ENCODE data around the gene BABAM2.
"Not testable (repeated sequence)": the region's sequence is repeated elsewhere in the genome, so short reads cannot be mapped to it uniquely, and the experiment has no call there.

Gene BABAM2

DNA sequence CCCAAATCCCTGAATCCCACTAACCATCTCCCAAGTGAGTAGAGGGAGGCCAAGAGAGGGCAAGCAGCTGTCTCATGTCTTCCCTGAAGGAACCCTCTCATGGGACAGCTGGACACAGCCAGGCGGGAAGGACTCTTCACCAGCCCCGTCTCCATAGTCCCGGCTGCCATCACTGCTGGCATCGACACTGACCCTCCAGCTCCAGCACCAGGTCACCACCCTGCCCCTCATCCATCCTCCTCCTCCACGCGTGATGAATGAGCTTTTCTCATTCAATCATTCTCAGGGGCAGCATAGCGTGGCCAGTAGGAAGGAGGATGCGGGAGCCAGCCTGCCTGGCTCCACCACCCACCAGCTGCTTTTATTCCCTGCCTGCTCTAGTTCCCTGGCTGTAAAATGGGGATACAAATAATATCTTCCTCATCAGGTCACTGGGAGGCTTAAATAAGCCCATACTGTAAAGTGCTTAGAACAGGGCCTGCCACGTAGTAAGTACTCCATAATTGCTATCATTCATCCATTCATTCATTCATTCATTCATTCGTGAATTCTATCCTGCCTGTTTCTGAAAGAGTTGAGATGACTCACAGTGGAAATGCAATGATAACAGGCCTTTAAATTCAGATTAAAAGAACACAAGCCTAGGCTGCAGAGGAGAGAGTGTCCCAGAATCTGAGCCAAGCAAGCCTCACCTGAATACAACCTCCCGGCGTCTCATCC, 471.6 kb downstream of the BABAM2 start:
- no peak for DNase-seq (ENCODE audit: low spot score)

DNA sequence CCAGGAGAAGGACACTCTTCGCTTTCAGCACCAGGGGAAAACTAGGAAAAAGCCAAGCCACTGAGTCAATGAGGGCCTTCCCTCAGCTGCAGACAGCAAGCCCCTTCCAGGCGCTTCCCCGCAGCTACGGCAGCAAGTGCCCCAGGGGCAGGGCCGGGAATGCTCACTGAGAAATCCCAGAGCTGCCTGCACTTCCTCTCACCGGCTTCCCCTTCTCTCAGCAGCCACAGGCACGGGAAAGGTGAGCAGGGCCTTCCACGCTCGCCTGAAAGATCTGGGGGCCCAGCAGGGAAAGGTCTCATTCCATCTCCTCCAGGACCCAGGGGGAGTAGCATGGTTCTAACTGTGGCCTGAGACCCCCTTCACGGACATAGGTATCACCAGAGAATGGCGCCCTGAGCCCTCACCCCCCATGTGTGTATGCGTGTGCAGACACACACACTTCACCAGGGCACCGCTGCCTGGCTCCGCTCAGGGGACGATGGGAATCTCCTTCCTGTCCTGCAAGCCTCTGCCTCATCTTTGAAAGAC, 472.5 kb downstream of the BABAM2 start:
- no peak for DNase-seq (ENCODE audit: low spot score)

DNA sequence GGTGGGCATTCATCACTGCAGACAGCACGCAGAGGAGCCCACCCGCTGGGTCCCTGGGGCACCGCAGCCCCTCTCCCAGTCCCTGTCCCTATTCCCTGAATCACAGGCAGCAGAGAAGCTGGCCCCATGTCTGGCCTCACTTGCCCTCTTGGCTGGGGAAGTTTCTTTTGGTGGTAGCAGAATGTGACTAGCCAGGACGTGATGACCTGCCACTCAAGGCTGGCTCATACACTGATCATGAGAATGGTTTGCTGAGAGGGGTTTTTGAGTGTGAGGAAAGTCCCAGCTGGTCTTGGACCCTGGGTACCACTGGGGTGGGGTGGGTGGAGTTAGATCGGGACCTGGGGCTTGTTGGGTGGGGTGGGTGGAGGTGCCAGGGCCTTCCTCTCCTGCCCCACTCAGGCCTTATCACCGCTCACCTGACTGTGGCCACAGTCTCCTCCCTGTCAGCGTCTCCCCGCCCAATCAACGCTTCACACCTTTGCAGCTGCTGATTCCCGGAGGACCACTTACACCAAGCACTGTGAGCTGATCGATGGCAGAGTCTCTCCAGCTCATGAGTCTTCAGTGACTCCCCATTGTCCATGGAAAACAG, 473.3 kb downstream of the BABAM2 start:
- no peak for DNase-seq (ENCODE audit: low spot score)

DNA sequence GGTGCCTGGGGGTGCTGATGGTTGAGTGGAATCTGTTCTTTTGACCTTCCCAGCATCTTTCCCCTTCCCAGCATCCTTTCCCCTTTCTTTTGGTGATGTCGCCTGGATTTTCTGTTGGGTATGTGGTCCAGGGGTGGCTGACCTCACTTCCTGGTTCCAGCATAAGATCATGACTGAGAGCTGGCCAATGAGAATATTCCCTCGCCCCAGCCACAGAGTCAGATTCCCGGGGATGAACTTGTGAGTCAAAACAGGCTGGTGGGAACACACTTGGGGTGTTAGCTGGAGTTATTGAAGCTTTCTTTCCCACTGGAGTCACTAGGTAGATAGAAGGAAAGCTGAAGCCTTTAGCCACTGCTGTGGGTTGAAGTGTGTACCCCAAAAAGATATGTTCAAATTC, 474.1 kb downstream of the BABAM2 start:
- DNase-seq (ENCODE audit: low spot score) = no peak

DNA sequence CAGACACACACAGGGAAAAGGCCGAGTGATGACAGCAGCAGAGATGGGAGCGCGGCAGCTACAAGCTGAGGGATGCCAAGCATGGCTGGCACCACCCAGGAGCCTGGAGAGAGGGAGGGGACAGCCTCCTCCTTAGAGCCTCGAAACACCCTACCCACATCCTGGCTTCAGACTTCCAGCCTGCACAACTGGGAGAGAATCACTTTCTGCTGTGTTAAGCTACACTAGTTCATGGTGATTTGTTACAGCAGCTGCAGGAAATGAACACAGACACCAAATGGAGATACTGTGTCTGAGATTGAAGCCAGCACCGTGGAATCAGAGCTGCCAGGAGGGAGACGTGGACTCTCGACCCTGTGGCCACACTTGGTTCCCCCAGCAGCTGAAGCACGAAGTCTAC, 474.6 kb downstream of the BABAM2 start:
- DNase-seq (ENCODE audit: low spot score) = no peak

DNA sequence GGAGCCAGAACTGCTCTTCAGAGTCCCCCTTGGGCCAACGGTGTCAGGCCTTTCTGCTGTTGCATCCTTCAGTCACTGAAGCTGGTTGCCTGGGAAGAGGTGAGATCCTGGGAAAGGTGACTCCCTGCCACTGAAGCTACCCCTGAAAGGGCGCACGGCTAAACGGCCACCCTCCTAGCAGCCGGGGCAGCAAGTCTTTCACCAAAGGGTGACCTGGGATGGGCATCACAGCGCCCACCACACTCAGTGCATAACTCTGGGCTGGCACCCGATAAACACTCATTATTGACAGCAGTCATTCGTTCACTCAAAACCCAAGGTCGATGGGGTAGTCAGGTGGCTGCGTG, 475.6 kb downstream of the BABAM2 start:
- DNase-seq (ENCODE audit: low spot score) = no peak

DNA sequence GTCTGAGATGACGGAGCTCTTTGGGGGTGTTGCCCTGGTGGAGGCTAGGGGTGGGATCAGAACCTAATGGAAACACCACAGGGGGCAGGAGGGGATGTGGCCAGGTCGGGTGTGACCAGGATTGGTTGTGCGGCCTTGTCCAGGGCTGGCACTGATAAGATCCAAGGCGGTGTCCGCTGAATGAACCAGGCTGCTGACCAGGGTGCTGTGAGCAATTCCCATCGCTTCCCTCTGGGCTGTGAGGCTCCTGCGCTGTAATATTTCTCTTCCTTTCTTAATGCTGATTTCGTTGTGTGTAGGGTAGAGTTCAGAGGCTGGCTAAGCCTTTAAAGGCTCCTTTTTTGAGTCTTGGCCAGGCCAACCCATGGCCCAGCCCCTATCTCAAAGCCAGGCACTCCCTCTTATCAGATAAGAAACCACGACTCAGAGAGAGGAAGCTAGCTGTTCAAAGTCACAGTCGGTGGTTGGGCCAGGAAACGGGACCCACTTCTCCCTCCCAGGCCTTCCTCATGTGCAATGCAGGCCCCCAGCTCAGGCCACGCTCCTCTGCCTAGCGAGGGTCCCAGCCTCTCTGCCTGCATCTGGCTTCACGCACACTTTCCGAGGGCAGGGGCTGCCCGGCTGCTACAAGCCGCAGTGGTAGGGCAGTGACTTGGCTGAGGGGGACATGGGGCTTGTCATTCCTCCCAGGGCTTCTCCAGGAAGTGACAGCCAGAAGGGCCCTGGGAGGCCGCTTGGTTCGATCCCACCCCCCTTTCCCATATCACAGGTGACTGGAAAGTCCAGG, 476.2 kb downstream of the BABAM2 start:
- DNase-seq (ENCODE audit: low spot score) = peak; percentile 86

DNA sequence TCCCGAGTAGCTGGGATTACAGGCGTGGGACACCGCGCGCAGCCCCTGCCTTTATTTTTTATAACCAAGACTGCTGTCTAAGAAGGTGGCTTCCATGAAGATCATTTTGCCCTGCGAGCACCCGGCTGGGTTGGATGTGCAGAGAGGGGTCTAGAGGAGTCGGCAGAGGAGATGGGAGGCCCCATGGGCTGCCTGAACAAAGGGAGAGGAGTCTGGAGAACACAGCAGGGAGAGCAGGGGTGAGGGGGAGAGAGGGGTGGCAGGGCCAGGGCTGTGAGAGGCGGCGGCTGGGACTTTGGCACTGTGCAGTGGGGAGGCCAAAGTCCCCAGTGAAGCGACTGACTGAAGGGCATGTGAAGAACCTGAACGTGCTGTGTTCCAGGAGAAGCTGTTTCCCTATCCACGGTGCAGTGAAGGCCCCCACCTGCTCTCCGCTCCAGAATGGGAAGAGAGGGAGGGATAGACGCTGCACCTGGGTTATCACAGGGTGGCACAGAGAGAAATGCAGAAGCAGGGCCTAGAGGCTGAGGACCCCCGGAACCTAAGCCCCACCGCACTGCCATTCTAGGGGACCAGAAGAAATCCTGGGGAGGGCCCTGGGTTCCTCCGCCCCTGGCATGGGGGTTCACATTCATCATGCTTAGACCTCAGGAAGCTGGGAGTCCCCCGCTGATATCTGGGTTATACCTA, 477.3 kb downstream of the BABAM2 start:
- DNase-seq (ENCODE audit: low spot score) = no peak

DNA sequence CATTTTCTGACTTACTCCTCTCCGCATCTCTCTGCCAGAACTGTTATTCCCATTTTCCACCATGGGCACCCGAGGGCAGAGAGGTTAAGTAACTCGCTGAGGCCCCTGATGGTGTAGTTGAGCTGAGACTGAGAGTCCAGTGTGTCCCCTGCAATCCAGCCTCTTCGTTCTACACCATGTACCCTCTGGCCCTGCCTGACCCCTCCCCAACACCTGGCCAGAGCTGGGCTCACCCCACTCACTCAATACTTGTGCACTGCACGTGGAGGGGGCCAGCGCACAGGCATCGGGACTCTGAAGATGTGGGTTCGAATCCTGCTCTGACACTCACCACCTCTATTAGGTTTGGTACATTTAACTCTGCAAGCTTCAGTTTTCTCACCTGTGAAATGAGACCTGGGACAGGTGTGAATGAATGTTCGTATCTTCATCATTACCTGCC, 477.8 kb downstream of the BABAM2 start:
- DNase-seq (ENCODE audit: low spot score) = no peak

DNA sequence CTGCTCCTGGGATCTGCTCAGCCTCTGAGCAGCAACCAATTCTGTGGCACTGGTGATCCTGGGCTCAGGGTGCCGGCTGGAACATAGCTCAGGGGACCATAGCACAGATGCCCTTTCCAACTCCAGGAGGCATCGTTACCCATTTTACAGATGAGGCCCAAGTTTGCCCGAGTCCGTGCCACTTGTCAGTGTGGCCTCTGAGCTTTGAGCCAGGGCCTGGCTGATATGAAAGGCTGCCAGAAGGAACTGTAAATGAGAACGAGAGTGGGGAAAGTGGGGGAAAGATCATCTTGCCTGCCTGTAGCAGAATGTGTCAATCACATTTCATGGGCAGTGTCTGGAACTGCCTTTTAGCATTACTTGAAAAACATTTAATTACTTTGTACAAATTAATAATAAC, 478.8 kb downstream of the BABAM2 start:
- DNase-seq (ENCODE audit: low spot score) = no peak

DNA sequence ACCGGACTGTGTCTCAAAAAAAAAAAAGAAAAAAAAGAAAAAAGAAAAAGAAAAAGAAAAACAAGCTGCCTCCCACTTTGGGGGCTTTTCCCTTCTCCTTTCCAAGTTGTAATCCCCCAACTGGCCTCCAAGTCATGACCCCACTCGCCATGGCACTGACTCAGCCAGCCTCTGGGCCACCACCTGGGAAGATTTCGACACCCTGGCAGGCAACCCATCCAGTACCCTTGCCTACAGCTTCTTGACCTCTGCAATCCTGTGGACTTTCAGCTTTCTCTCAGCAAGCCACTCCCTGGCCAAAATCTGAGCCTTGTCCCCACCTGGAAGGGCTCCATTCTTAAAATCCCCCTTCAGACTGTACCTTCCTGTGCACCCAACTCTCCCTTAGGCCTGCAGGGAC, 479.8 kb downstream of the BABAM2 start:
- no peak for DNase-seq (ENCODE audit: low spot score)

DNA sequence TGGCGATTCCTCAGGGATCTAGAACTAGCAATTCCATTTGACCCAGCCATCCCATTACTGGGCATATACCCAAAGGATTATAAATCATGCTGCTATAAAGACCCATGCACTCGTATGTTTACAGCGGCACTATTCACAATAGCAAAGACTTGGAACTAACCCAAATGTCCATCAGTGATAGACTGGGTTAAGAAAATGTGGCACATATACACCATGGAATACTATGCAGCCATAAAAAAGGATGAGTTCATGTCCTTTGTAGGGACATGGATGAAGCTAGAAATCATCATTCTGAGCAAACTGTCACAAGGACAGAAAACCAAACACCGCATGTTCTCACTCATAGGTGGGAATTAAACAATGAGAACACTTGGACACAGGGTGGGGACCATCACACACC, 481.2 kb downstream of the BABAM2 start:
- DNase-seq (ENCODE audit: low spot score) = not testable (repeated sequence)

DNA sequence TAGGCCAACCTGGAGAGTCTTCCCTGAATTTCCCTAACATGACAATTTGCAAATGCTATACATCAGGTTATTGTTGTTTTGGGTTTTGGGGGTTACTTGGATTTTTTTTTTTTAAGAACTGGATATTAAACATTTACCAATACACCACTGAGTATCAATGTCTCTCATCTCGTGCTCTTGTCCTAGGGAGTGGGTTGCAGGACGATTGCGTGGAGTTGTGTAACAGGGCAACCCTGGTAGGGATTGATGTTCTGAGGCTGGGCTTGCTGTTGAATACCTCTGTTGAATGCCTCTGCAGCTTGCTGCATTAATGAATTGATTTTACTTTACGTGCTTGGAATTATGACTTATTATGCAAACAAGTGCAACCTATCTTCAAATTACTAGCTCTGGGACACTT, 483.3 kb downstream of the BABAM2 start:
- DNase-seq (ENCODE audit: low spot score) = no peak

DNA sequence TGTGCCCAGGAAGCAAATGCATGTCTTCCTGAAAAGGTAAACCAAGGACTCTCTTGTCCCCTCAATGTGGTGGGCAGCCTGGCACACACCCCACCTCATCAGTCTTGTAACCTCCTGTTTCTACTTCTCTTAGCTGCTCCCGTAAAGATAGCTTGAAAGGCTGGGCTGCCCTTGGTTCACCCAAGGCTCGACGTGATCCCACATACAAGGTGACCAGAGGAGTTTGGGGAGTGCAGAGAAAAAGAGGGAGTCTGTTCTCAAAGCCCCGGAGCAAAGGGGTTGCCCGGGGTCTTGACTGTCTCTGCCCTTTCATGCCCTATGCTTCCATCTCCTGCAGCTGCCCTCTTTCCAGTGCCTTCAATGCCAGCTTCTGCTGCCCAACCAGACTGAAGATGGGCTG, 483.8 kb downstream of the BABAM2 start:
- DNase-seq (ENCODE audit: low spot score) = no peak

DNA sequence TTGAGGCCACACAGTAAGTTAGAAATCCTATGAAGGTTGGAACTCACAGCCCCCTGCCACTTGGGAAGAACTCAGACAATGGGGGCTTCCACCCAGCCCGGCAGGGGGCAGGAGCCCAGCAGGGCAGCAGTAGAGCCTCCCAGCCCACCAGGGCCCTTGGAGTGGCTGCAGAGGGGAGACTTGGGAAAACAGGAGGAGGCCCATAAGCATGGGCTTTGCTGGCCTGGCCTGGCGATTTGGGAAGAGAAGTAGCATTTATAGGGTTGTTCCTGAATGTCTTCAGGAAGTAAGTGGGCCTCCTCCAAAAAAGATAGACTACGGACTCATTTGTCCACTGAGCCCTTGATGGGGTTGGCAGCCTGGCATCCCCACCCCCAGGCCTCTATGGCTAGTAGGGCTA, 484.7 kb downstream of the BABAM2 start:
- no peak for DNase-seq (ENCODE audit: low spot score)

DNA sequence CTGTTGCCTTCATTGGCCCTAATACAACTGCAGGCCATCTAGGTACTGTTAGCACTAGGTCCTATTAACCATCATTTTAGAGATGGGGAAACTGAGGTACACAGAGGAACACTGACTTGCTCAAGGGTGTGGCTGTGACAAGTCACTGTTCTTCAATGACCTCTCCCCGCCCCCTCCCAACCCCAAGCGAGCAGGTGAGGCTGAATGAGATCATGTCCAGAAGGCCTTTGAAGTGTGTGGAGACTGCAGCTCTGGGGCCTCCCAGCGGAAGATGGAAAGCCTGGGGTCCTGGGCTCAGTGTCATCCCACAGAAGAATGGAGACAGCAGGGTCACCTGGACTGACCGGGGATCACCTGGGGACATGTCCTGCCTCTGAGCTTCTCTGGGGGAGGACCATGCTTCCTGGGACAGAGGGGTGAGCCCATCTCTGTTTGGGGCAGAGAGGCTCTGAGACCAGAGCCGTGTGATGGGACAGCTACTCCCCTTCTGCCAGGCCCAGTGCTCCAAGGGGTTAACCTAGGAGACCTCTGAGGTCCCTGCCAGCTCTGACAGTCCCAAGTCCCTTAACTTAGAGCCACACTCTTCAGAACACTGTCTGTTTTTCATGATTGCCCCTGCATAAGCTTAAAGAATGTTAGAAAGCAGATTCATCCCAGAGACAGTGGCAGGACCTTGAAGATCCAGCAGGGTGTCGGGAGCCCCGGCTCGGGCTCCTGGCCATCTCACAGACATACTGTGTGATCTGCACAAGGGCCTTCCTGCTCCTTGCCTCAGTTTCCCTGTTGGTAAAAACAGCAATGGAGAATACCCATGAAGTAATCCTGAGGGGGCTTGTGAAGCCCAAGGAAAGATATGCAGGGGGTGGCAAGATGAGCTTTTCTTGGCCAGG, 485.5 kb downstream of the BABAM2 start:
- DNase-seq (ENCODE audit: low spot score) = no peak

DNA sequence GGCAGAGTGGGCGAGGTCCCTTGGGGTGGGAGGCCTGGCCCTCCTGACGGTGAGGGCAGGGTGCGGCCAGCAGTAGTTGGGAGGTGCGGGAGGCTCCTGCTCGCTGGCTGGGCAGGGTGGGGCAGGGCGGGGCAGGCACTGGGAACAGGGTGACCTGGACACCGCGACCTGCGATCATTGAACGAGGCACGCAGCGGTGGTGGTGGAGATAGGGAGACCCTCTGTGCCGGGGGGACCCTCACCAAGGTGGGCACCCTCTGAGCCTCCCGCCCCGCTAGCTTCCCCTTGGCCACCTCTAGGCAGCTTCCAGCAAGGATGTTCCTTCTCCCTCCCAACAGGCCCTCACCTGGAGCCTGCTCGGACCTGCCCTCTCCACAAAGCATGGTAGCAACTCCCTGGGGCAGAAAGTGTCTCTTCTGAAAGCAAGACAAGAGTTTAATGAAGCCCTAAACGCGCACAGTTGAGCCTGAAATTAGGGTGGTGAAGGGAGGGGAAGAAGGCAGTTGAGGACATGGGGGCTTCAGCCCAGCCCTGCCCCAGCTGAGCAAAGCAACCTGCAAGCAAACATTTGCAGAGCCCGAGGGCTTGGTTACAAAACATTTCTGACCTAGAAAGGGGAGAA, 486.8 kb downstream of the BABAM2 start:
- no peak for DNase-seq (ENCODE audit: low spot score)

DNA sequence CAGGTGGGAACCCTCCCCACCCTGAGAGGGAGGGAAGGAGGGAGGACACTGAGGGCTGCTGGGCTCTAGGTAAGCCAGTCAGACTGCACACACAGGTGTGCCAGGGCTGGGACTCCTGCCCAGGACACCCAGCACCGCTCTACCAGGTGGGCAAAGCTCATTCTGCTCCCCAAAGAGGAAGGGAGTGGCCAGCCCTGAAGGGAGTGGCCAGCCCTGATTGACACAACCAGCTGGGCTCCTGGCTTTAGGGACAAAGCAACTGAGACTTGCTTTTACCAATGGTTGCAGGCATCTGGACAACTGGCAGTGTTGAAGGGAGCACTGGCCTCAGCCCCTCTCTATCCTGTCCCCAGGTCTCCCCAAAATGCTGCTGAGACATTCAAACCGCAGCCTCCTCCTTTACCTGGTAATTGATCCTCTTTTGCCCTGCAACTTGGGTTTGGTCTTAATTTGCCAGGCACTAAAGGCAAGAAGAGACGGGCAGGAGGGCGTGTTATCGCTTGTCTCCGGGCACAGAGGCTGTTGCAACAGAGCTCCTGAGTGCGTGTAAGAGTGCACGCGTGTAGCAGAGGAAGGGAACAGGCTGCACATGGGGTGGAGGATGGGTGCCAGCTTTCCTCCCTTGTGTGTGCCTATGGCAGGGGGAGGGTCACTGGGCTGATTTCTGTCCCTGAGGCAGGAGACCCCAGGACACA, 487.6 kb downstream of the BABAM2 start:
- peak; percentile 70 for DNase-seq (ENCODE audit: low spot score)

DNA sequence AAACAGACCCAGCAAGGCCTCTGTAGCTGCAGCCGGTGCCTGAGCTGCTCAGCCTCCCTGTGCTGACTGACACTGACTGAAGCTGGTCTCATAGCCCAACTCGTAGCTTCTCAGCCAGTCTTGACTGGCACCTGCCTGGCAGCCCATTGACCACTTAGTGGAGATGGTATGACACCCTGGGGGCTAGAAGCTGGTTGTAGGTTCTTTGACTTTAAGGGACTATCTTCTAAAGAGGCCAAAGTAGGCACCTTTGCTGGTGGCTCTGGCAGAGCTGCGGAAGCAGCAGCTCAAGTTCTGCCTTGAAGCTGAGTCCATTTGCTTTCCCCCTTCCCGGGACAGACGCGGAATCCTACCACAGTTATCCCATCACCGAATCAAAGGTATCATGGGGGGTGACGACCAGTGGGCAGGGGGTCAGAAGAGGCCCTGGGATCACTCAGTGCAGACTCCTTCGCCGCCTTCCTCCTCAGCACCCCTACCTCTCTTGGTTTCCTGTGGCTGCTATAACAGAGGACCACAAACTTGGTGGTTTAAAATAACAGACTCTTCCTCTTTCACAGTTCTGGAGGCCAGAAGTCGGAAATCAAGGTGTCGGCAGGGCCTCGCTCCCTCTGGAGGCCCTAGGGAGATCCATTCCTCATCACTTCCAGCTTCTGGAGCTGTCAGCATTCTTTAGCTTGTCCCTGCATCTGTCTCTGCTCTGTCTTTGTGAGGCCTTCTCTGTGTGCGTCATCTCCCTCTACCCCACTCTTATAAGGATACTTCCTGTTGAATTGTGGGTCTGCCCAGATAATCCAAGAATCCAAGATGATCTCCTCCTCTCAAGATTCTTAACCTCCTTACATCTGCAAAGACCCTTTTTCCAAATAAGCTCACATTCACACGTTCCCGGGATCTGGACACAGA, 488.4 kb downstream of the BABAM2 start:
- no peak for DNase-seq (ENCODE audit: low spot score)

Data from LoVo (cell line).